LNCAP (cell line): ENCODE data around the gene LRIF1.

ENCODE experiments used
- TF ChIP-seq, protein P1 (sequence below): fragments of 450-650 bp; IDR thresholded peaks from 2 replicates; pipeline ENCODE4 v1.5.1; 2017; ENCODE audit warnings: mild to moderate bottlenecking

LRIF1 gene

DNA sequence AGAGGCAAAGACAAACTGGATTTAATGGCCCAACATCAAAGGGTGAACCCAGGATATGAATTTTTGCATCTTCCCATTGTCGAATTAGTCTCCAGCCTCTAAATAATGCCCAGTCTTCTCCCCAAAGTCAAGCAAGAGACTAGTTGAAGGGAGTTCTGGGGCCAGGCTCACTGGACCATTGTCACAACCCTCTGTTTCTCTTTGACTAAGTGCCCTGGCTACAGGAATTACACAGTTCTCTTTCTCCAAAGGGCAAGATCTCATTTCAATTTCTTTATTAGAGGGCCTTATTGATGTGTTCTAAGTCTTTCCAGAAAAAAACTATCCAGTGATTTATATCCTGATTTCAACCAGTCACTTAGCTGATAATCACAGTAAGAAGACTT lies 64.3 kb downstream of the LRIF1 start:
- TF ChIP-seq, protein P1, sequence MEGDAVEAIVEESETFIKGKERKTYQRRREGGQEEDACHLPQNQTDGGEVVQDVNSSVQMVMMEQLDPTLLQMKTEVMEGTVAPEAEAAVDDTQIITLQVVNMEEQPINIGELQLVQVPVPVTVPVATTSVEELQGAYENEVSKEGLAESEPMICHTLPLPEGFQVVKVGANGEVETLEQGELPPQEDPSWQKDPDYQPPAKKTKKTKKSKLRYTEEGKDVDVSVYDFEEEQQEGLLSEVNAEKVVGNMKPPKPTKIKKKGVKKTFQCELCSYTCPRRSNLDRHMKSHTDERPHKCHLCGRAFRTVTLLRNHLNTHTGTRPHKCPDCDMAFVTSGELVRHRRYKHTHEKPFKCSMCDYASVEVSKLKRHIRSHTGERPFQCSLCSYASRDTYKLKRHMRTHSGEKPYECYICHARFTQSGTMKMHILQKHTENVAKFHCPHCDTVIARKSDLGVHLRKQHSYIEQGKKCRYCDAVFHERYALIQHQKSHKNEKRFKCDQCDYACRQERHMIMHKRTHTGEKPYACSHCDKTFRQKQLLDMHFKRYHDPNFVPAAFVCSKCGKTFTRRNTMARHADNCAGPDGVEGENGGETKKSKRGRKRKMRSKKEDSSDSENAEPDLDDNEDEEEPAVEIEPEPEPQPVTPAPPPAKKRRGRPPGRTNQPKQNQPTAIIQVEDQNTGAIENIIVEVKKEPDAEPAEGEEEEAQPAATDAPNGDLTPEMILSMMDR, result no peak

DNA sequence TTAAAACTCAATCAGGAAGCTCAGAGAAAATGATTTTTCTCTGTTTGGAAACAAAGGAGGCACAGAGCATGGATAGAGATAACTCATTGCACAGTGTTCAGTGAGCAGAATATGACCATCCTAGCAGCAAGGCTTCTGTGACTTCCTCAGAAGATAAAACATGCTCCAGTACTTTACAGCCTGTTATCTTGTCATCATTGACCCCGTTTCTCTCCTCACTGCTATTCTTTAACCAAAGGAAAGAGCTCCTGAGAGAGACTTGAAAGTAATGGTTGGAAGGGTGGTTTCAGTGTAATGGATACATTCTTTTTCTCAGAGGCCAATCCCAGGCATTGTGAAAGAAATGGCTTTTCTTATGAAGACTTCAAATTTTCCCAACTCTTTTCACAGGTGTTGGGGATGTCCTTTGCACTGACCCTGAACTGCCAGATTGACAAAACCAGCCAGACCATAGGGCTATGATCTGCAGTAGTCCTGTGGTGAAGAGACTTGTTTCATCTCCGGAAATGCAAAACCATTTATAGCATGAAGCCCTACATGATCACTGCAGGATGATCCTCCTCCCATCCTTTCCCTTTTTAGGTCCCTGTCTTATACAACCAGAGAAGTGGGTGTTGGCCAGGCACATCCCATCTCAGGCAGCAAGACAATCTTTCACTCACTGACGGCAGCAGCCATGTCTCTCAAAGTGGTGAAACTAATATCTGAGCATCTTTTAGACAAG lies 64.8 kb downstream of the LRIF1 start:
- TF ChIP-seq, protein P1, result no peak

DNA sequence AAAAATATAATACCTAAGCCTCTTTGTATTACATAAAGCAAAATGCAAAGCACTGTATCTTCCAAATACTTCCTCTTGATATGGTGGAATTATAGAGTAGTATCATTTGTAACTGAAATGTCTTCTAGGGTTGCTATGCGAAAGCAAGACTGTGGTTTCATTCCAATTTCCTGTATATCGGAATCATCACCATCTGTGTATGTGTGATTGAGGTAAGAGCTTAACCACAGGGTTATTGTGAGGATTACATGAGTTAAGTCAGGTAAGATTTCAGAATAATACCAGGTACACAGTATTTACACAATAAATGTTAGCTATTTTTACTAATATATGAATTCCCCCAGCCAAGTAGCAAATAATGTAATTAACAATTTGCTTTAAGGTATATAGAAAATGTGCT lies 66.0 kb downstream of the LRIF1 start:
- TF ChIP-seq, protein P1, result no peak
